GM18499 (cell line): Measurements from ENCODE around the gene CMTR2.
A peak's percentile ranks its signal among the peaks of the same experiment; 100 is the strongest.
"Not testable (repeated sequence)": the region's sequence is repeated elsewhere in the genome, so short reads cannot be mapped to it uniquely, and the experiment has no call there.

Source experiments
- ATAC-seq: cut with Tn5 transposase; IDR thresholded peaks from one replicate; pipeline ENCODE4 v1.9.1; 2021; ENCODE audit warnings: moderate number of reproducible peaks; ENCODE audit not compliant: insufficient read depth, unreplicated experiment

Gene CMTR2, protein sequence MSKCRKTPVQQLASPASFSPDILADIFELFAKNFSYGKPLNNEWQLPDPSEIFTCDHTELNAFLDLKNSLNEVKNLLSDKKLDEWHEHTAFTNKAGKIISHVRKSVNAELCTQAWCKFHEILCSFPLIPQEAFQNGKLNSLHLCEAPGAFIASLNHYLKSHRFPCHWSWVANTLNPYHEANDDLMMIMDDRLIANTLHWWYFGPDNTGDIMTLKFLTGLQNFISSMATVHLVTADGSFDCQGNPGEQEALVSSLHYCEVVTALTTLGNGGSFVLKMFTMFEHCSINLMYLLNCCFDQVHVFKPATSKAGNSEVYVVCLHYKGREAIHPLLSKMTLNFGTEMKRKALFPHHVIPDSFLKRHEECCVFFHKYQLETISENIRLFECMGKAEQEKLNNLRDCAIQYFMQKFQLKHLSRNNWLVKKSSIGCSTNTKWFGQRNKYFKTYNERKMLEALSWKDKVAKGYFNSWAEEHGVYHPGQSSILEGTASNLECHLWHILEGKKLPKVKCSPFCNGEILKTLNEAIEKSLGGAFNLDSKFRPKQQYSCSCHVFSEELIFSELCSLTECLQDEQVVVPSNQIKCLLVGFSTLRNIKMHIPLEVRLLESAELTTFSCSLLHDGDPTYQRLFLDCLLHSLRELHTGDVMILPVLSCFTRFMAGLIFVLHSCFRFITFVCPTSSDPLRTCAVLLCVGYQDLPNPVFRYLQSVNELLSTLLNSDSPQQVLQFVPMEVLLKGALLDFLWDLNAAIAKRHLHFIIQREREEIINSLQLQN

DNA sequence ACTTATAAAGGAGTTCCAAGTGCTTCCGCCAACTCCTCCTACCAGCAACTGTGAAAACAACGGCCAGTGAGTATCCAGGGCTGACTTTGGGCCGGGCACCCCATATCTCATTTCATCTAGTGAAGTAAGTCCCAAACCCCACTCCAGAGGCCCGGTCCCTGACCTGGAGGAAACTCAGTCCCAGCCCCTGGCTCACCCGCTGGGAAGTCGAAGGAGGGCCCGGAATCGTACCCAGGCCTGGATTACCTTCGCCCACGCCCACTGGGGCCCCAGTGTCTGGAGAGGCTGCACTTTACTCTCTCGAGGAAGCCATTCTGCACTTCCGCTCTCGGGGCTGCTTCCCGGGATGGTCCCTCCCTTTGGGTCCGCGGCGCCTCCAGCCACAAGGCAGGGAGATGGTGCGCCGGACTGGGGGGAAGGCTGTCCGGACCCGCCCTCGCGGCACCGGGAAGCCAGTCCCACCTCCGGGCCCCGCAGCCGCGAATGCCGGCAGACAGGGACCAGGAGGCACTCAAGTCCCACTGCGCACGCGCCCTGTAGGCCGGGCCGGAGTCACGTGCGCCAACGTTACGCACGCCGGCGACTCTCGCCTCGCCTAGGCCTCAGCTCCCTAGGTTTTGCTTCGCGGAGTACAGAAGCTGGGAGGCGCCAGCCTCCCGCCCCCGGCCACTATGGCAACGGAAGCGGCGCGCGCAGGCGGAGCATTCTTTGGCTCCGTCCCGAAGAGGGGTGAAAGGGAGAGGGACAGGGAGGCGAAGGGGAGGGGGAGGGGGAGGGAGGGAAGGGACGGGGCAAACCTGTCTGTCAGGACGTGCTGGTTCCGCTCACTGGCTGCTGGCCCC is at the start of gene CMTR2:
Gene CMTR2 (minus strand): TSS at position 513 of the 842 bp plus-strand sequence. CDS start 3,482 bp downstream, outside the sequence.
- ATAC-seq, result peak; percentile 69

DNA sequence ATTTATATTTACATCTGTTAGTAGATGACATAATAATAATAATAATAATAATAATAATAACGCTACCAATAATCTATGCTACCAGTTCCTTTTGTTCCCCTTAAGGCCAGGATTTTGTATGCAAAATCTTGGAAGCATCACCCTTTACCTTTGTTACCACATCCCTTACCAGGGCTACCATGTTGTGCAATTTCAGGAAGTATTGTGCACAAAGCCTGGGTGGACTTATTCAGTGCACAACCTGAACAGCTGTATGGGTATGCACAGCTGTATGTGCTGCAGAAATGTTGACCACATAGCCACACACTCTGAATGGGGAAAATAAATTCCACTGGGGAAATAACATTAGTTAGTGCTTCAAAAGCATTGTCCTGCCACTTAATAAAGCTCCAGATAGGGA is 49.4 kb upstream of the CMTR2 start:
- ATAC-seq, result no peak

GRCh38 chr16:71338193-71338592 is 49.0 kb upstream of the CMTR2 start:
- no peak for ATAC-seq

- no peak for ATAC-seq
Observed at GRCh38 chr16:71337631-71338030, 48.4 kb upstream of the CMTR2 start.

DNA sequence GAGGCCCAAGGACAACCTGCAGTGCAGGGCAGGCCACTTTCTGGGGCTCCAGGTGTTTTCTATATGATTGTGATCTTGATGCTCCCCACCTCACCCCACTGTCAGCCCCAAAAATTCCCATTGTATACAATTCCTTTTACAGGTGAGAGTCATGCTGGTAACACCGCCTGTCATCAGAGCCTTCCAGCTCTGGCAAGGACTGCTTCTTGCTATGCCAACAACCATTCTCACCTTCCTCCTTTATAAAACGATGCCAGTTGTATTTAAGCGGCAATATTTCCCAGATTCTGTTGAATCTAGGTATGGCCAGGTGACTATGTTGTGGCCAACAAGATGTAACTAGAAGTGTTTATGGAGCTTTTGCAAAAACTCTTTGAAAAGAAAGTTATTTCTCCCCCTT is 38.9 kb upstream of the CMTR2 start:
- no peak for ATAC-seq

DNA sequence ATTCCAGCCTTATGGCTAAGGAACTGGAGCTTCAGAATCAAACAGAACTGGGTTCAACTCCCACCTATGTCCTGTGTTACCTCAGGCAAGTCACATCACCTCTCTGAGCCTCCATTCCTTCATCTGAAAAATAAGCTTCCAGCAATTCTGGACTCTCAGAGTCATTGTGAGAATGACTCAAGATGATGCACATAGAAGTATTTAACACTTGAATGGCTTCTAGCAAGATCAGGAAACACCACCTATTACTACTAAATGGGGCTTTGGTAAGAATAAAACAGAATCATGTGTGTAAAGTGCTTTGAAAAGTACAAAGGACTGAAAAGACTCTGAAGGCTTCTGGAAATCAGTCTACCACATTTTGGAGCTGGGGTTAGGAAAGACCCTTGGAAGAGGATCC is 38.5 kb upstream of the CMTR2 start:
- no peak for ATAC-seq

- ATAC-seq, result no peak
Observed at GRCh38 chr16:71319999-71320398, 30.8 kb upstream of the CMTR2 start.

- no peak for ATAC-seq
Observed at GRCh38 chr16:71315269-71315668, 26.1 kb upstream of the CMTR2 start.

DNA sequence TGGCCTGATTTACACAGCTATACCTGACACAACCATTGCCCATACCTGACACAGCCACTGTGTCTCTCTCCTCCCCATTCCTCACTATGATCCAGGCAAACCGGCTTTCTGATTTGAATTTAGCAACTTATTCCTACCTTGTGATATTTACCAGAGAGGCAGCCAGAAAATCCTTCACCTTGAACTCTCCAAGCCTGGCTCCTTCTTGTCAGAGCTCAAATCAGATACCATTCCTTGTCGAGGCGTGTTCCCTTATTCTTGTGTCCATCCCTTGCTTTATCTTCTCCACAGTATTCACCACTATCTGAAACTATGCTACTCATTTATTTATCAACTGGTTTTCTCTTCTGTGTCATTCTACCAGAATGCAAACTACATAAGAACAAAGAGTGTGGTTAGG is 24.4 kb upstream of the CMTR2 start:
- not testable (repeated sequence) for ATAC-seq

DNA sequence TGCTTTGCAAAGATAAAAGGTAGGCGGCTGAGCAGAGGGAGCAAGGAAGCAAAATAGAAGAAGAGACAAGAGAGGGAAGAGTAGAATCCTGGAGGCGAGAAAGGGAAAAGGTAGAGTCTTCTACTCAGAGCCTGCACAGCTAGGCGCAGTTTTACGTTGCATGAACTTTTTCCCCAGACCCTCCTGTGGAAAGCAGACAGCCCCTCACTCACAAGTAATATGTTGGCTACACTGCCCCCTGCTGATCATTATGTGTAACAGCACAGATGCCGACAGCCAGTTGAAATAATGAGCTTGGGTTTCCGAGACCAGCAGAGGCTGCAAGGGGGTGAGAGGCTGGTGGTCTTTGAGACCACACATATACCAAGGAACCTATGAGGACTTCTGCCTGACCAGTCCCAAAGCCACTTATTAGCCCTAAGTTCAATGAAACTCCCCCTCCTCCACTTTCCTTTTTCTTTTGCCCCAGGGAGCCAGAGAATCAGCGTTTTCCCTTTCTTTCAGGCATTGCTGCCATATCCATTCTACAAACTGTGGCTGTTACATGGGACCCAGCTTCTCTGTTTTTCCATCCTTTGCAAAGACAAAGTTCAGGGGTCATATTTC is 22.5 kb upstream of the CMTR2 start:
- ATAC-seq, result no peak

DNA sequence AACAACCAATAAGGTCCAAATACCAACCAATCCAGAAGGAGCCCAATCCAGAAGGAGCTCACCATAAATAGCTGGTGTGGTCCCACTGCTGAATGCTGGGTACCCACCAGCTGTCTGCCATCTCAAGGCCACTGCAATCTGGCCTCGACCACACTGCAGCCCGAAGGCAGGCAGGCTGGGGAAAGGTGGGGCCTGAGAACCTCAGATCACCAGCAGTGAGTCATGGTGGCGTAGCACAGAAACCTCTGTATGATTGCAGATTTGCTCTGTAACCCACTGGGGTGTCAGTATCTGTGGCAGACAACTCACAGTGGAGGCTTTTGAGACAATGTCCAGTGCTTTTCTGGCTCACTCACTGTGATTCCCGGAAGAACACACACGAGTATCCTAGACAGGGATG is 14.7 kb upstream of the CMTR2 start:
- no peak for ATAC-seq

DNA sequence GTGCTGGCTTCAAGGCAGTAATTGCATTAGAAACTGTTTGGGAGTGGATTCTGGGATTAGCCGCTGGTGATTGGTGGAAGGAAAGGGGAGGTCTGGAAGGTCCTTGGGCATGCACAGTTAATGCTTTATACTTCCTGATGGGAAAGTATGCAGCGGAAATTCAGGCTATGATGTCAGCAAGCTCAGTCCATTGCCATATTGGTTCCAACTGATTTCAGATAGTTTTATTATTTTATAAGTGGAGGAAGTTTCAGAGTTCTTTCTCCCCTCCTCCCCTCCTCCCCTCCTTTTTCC is 8.1 kb upstream of the CMTR2 start:
- ATAC-seq, result no peak

- no peak for ATAC-seq
Observed at GRCh38 chr16:71296584-71297340, 7.6 kb upstream of the CMTR2 start.

DNA sequence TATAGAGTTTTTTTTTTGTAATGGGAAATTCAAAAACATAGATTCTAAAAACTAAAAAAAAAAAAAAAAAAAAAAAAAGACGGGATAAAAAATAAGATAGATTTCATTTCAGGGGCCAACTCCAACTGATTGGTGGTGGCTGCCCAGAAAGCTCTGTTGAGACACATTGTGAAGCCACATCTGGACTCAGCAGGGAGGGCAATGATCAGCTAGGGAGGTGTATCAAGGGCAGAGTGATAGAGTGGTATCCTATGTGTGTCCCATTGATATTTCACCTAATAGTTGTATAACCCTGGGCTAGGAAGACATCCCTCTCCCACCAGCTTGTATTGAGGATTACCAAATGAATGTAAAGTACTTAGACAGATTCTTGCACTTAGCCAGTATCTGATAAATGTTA is 6.7 kb upstream of the CMTR2 start:
- ATAC-seq, result no peak

DNA sequence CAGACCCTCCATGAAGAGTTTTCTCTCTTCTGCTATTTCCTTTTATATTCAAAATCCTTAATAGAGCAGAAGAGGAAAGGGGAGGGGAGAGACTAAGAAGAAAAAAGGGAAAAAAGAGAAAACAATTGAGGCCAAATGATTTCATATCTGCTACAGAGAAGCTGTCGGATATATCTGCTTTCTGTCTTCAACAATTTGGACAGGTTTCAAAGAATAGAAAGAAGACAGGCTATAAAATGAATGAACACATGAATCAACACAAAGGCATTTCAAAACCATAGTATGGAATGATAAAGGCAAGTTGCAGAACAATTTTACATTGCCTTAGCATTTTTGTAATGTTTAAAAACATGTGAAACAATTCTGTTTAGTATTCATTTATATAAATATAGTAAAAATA is 4.7 kb upstream of the CMTR2 start:
- no peak for ATAC-seq

DNA sequence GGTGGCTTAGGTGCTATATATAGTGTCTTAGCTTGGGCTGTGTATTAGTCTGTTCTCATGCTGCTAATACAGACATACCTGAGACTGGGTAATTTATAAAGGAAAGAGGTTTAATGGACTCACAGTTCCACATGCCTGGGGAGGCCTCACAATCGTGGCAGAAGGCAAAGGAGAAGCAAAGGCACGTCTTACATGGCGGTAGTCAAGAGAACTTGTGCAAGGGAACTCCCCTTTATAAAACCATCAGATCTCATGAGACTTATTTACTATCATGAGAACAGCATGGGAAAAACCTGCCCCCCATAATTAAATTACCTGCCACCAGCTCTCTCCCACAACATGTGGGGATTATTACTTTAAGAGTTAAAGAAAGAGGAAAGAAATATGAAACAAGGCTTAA is 2.9 kb upstream of the CMTR2 start:
- ATAC-seq, result not testable (repeated sequence)

GRCh38 chr16:71289732-71290062 is 495 bp upstream of the CMTR2 start:
- ATAC-seq, result no peak

DNA sequence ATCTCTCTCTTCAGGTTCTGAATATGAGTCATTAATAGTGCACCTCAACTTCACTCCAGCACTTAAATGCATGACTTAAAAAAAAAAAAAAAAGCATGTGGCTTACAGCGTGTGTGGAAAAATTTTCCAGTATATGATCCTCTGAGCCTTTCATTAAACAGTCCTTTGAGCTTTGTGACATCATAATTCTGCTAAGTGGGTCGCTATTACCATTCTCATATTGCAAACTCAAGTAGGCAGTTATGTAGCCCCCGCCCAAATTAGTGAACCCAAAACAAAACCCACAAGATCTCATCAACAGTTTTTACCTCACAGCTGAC is 672 bp downstream of the CMTR2 start:
- no peak for ATAC-seq

DNA sequence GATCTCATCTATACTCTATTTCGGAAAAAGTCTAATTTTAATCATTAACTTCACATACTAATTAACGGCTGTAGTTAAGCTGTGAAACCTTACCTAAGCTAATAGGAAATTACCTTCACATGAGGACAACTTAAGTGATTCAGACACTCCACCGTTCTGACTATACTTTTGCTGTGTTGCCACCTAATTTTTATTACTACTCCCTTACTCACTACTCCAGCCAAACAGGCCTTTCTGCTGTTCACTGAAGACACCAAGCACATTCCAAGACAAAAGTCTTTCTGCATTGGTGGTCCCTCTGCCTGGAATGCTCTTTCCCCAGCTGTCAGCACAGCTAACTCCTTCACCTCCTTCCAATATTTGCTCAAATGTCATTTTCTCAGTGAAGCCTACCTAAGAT is 1.3 kb downstream of the CMTR2 start:
- no peak for ATAC-seq

GRCh38 chr16:71287454-71287853 is 1.7 kb downstream of the CMTR2 start:
- no peak for ATAC-seq
